ENCODE measurements around the gene CLDN17. TPM values are rescaled to one million over a fixed set of nuclear protein-coding genes. Genes with fewer than 3 reads are reported as not detected.

The CLDN17 gene
- total and polyA plus RNA-seq, 8 donors, result 0.40 TPM; not detected in 7

GRCh38 chr21:30206551-30207251 is 40.1 kb upstream of the CLDN17 start:
- Histone ChIP-seq H3K4me1 (no peaks in the 10 kb centered on the region), H3K36me3 (no peaks in the 10 kb centered on the region), H3K4me3 (no peak overlapping the region), H3K27ac (no peak overlapping the region), H3K9me3 (no peaks in the 10 kb centered on the region), H3K27me3 (no peaks in the 10 kb centered on the region)
- 56 to 70% (median 66%) methylated on average over 7 of the region's 7 CpGs for whole genome bisulfite sequencing, 5 donors
- intact Hi-C loops (cut with DNase I; ENCODE audit: low total_unique reads), result no loop called here
- no peak for DNase-seq
- TF ChIP-seq EP300 (IDR thresholded peaks at IDR 0.05), result no peak
- no peak for TF ChIP-seq POLR2A (IDR thresholded peaks at IDR 0.05)
- no peak for TF ChIP-seq CTCF (IDR thresholded peaks at IDR 0.05)
- TF ChIP-seq POLR2AphosphoS5 (IDR thresholded peaks at IDR 0.05), result no peak

GRCh38 chr21:30200000-30200399 is 33.4 kb upstream of the CLDN17 start:
- no peak for DNase-seq

GRCh38 chr21:30194701-30195299 is 28.2 kb upstream of the CLDN17 start:
- WGBS, 5 donors, result 16 to 34% (median 25%) methylated on average over 2 of the region's 2 CpGs
- intact Hi-C loops (cut with DNase I; ENCODE audit: low total_unique reads), result no loop called here
- TF ChIP-seq POLR2A (IDR thresholded peaks at IDR 0.05), result no peak
- TF ChIP-seq CTCF (IDR thresholded peaks at IDR 0.05), result peak in 3 of 7 experiments; percentile 19 to 40 (median 35)
- no peak for TF ChIP-seq POLR2AphosphoS5 (IDR thresholded peaks at IDR 0.05)
- no peak for TF ChIP-seq EP300 (IDR thresholded peaks at IDR 0.05)
- H3K4me1 ChIP-seq, result no peaks in the 10 kb centered on the region
- no peaks in the 10 kb centered on the region for H3K36me3 ChIP-seq
- DNase-seq, result peak in 1 of 2 donors; percentile 42
- no peak overlapping the region for H3K4me3 ChIP-seq
- H3K27me3 ChIP-seq, result no peaks in the 10 kb centered on the region
- no peaks in the 10 kb centered on the region for H3K9me3 ChIP-seq
- H3K27ac ChIP-seq, result no peak overlapping the region

More at GRCh38 chr21:30200000-30200399, 33.4 kb upstream of the CLDN17 start:
- no peaks in the 10 kb centered on the region for H3K9me3 ChIP-seq
- no peaks in the 10 kb centered on the region for H3K36me3 ChIP-seq
- no peak overlapping the region for H3K4me3 ChIP-seq
- intact Hi-C loops (cut with DNase I; ENCODE audit: low total_unique reads), result no loop called here
- TF ChIP-seq POLR2AphosphoS5 (IDR thresholded peaks at IDR 0.05), result no peak
- no peak for TF ChIP-seq CTCF (IDR thresholded peaks at IDR 0.05)
- no peak for TF ChIP-seq EP300 (IDR thresholded peaks at IDR 0.05)
- TF ChIP-seq POLR2A (IDR thresholded peaks at IDR 0.05), result no peak
- no peaks in the 10 kb centered on the region for H3K4me1 ChIP-seq
- no peaks in the 10 kb centered on the region for H3K27me3 ChIP-seq
- WGBS, 5 donors, result 13 to 36% (median 20%) methylated on average over 2 of the region's 2 CpGs
- H3K27ac ChIP-seq, result no peak overlapping the region

- 74 to 90% (median 86%) methylated on average over 2 of the region's 2 CpGs for whole genome bisulfite sequencing, 5 donors
- Histone ChIP-seq H3K4me3 (no peak overlapping the region), H3K27ac (no peak overlapping the region), H3K9me3 (no peaks in the 10 kb centered on the region), H3K36me3 (no peaks in the 10 kb centered on the region), H3K27me3 (no peaks in the 10 kb centered on the region), H3K4me1 (no peaks in the 10 kb centered on the region)
- no peak for DNase-seq
- TF ChIP-seq POLR2AphosphoS5 (IDR thresholded peaks at IDR 0.05) (no peak), EP300 (IDR thresholded peaks at IDR 0.05) (no peak), POLR2A (IDR thresholded peaks at IDR 0.05) (no peak), CTCF (IDR thresholded peaks at IDR 0.05) (no peak)
- intact Hi-C loops (cut with DNase I; ENCODE audit: low total_unique reads), result no loop called here
These were observed 26.6 kb upstream of the CLDN17 start for GRCh38 chr21:30193201-30193600.
